ENCODE data around the gene SLC29A4. TPM values are rescaled to one million over a fixed set of nuclear protein-coding genes. Genes with fewer than 3 reads are reported as not detected.
"Not testable (repeated sequence)": the region's sequence is repeated elsewhere in the genome, so short reads cannot be mapped to it uniquely, and the experiment has no call there.

The SLC29A4 gene
- total RNA-seq, 1 donor from 2014 or later, result 120 TPM

- no peak overlapping the region for H3K4me3 Mint-ChIP-seq (ENCODE audit: low read depth)
- H3K4me1 Mint-ChIP-seq (ENCODE audit: low read depth), result no peaks in the 10 kb centered on the region
- no peak for TF ChIP-seq CTCF (IDR thresholded peaks at IDR 0.05; ENCODE audit: unreplicated experiment)
- H3K27ac Mint-ChIP-seq, result peak overlapping the region; percentile 0
- no peaks in the 10 kb centered on the region for H3K36me3 Mint-ChIP-seq (ENCODE audit: insufficient read depth)
- H3K27me3 Mint-ChIP-seq, result peaks cover 15% of the 10 kb centered on the region
- H3K9me3 Mint-ChIP-seq (ENCODE audit: low read depth), result no peaks in the 10 kb centered on the region
- DNase-seq (ENCODE audit: low spot score, unreplicated experiment), result no peak
Observed at GRCh38 chr7:5265320-5266190, 17.2 kb upstream of the SLC29A4 start.

GRCh38 chr7:5266191-5267028 is 16.3 kb upstream of the SLC29A4 start:
- no peak for TF ChIP-seq CTCF (IDR thresholded peaks at IDR 0.05; ENCODE audit: unreplicated experiment)
- H3K4me3 Mint-ChIP-seq (ENCODE audit: low read depth), result no peak overlapping the region
- no peak for DNase-seq (ENCODE audit: low spot score, unreplicated experiment)
- H3K36me3 Mint-ChIP-seq (ENCODE audit: insufficient read depth), result no peaks in the 10 kb centered on the region
- no peaks in the 10 kb centered on the region for H3K4me1 Mint-ChIP-seq (ENCODE audit: low read depth)
- peaks cover 15% of the 10 kb centered on the region for H3K27me3 Mint-ChIP-seq
- no peaks in the 10 kb centered on the region for H3K9me3 Mint-ChIP-seq (ENCODE audit: low read depth)
- H3K27ac Mint-ChIP-seq, result no peak overlapping the region

GRCh38 chr7:5267829-5268228 is 14.9 kb upstream of the SLC29A4 start:
- Mint-ChIP-seq H3K27me3 (peaks cover 16% of the 10 kb centered on the region), H3K27ac (peak overlapping the region; percentile 76)
- not testable (repeated sequence) for H3K36me3 Mint-ChIP-seq (ENCODE audit: insufficient read depth); H3K4me1 Mint-ChIP-seq (ENCODE audit: low read depth); H3K4me3 Mint-ChIP-seq (ENCODE audit: low read depth); H3K9me3 Mint-ChIP-seq (ENCODE audit: low read depth); DNase-seq (ENCODE audit: low spot score, unreplicated experiment)

GRCh38 chr7:5269992-5270657 is 12.6 kb upstream of the SLC29A4 start:
- H3K4me1 Mint-ChIP-seq (ENCODE audit: low read depth); H3K4me3 Mint-ChIP-seq (ENCODE audit: low read depth); H3K9me3 Mint-ChIP-seq (ENCODE audit: low read depth); DNase-seq (ENCODE audit: low spot score, unreplicated experiment); H3K27ac Mint-ChIP-seq; H3K36me3 Mint-ChIP-seq (ENCODE audit: insufficient read depth): not testable (repeated sequence)
- H3K27me3 Mint-ChIP-seq, result peaks cover 15% of the 10 kb centered on the region

- no peak for DNase-seq (ENCODE audit: low spot score, unreplicated experiment)
- H3K4me1 Mint-ChIP-seq (ENCODE audit: low read depth), result peaks cover 2% of the 10 kb centered on the region
- peaks cover 11% of the 10 kb centered on the region for H3K27me3 Mint-ChIP-seq
- no peaks in the 10 kb centered on the region for H3K9me3 Mint-ChIP-seq (ENCODE audit: low read depth)
- no peak overlapping the region for H3K4me3 Mint-ChIP-seq (ENCODE audit: low read depth)
- no peaks in the 10 kb centered on the region for H3K36me3 Mint-ChIP-seq (ENCODE audit: insufficient read depth)
- H3K27ac Mint-ChIP-seq, result no peak overlapping the region
- TF ChIP-seq CTCF (IDR thresholded peaks at IDR 0.05; ENCODE audit: unreplicated experiment), result no peak
Observed at GRCh38 chr7:5270788-5271187, 12.0 kb upstream of the SLC29A4 start.

GRCh38 chr7:5273831-5274405 is 8.8 kb upstream of the SLC29A4 start:
- H3K4me1 Mint-ChIP-seq (ENCODE audit: low read depth); H3K27ac Mint-ChIP-seq; H3K36me3 Mint-ChIP-seq (ENCODE audit: insufficient read depth); H3K4me3 Mint-ChIP-seq (ENCODE audit: low read depth); DNase-seq (ENCODE audit: low spot score, unreplicated experiment); H3K9me3 Mint-ChIP-seq (ENCODE audit: low read depth): not testable (repeated sequence)
- H3K27me3 Mint-ChIP-seq, result peaks cover 11% of the 10 kb centered on the region
